ENCODE data around the gene PPIB.
"Not testable (repeated sequence)": the region's sequence is repeated elsewhere in the genome, so short reads cannot be mapped to it uniquely, and the experiment has no call there.

The PPIB gene

DNA sequence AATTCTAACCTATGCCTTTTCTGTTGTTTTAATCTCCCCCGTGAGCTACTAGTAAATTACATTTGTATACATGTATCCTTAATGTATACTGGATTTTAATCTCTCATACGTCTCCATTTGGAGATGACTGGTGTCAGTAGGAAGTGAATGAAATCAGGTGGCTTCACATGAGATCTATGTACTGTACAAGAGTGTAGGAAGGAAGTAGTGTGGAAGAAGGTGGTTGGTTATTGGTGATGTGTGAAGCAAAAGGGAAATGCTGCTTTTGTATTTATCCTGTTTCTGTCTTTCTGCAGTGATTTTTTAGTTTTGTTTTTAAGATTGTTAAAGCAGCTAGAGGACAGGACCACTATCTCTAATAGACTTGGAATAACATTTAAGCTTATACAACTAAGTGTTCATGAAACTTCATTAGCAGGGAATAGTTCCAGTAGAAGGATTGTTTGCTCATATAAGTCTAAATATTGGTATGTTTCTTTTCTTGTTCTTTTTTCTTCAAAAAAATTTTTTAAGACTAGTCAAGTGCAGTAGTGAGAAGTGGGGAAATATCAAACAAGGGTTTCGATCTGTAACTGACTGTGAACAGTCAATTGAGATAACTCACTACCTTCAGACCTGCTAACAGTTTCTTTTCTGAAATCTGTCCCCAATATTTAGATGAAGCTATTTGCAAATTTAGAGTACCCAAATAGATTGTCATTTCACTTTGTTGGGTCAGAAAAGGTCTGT lies 51.7 kb downstream of the PPIB start:
- DNase-seq, result no peak

DNA sequence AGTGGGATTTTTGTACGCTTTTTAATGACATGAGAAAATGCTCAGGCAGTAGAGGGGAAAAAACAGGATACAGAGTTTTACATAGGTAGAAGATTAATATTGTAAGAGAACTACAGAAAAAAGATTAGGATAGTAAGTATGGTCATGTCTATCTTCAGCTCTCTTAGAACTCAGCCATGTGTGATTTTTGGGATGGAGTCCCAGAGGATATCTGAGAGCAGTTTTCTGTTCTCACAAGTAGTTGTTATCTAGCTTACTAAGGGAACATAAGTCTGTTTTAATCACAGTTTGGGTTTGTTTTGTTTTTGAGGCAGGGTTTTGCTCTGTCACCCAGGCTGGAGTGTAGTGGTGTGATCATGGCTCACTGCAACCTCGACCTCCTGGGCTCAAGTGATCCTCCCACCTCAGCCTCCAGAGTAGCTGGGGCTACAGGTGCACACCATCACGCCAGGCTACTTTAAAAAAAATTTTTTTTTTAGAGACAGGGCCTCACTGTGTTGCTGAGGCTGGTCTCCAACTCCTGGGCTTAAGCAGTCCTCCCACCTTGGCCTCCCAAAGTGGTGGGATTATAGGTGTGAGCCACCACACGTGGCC lies 52.6 kb downstream of the PPIB start:
- DNase-seq, result not testable (repeated sequence)

DNA sequence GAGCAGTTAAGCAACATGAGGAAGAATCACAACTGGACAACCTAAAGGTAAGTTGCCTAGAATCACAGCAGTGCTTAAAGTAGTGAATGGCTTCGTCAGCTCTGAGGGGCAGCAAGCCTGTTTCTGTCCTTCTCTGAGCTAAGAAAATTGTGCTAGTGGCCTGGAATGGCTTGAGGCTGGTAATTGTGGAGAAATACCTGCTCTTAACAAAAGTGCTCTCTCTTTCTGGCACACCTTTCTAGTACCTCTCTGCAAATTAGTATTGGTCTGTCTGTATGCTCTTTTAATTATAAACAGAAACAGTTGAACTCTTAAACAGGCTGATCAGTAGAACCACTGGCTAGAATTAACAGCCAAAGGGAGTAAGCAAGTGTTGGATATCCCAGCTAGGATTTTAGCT lies 55.5 kb downstream of the PPIB start:
- DNase-seq, result no peak

Data from right kidney (tissue), 1 donor.